Chondrocyte (in vitro differentiated cells): ENCODE measurements around the gene MST1R. TPM values are rescaled to one million over a fixed set of nuclear protein-coding genes. Genes with fewer than 3 reads are reported as not detected.

Source experiments
- DNase-seq: peaks from one replicate; pipeline ENCODE4 v3.0.0; 2021; ENCODE audit warnings: mixed read lengths, low spot score
- H3K27ac Mint-ChIP-seq: one replicate; pipeline ENCODE4 v1.8.0; 2021; ENCODE audit warnings: mild to moderate bottlenecking, moderate library complexity, mixed read lengths; ENCODE audit not compliant: unreplicated experiment
- H3K27me3 Mint-ChIP-seq: 2 replicates; pipeline ENCODE4 v1.8.0; 2021; ENCODE audit warnings: low read depth, mixed read lengths
- H3K36me3 Mint-ChIP-seq: 2 replicates; pipeline ENCODE4 v1.8.0; 2021; ENCODE audit warnings: low read depth, mixed read lengths
- H3K4me1 Mint-ChIP-seq: 2 replicates; pipeline ENCODE4 v1.8.0; 2021; ENCODE audit warnings: low read depth, mild to moderate bottlenecking, mixed read lengths
- H3K4me3 Mint-ChIP-seq: one replicate; pipeline ENCODE4 v1.8.0; 2021; ENCODE audit warnings: mild to moderate bottlenecking, moderate library complexity, mixed read lengths; ENCODE audit not compliant: unreplicated experiment
- H3K9me3 Mint-ChIP-seq: 2 replicates; pipeline ENCODE4 v1.8.0; 2021; ENCODE audit warnings: low read depth, mixed read lengths
- total RNA-seq: library from RNA; stranded (reverse); gene quantifications from 3 replicates; pipeline ENCODE4 v1.2.1, GENCODE V29; 2021
- TF ChIP-seq, protein P1 (sequence below): fragments of 200-600 bp; sonication (generic); IDR thresholded peaks from 2 replicates; pipeline ENCODE4 v1.5.0; 2021; ENCODE audit warnings: antibody characterized with exemption, mild to moderate bottlenecking, moderate library complexity

MST1R gene
- total RNA-seq, 1 donor from 2014 or later = 0.55 TPM

GRCh38 chr3:49873623-49874022 lies 30.1 kb downstream of the MST1R start:
- Mint-ChIP-seq H3K9me3 (no peaks in the 10 kb centered on the region), H3K4me3 (no peak overlapping the region), H3K4me1 (no peaks in the 10 kb centered on the region), H3K27ac (no peak overlapping the region), H3K27me3 (peaks cover 8% of the 10 kb centered on the region), H3K36me3 (no peaks in the 10 kb centered on the region)
- no peak for DNase-seq
- TF ChIP-seq, protein P1, sequence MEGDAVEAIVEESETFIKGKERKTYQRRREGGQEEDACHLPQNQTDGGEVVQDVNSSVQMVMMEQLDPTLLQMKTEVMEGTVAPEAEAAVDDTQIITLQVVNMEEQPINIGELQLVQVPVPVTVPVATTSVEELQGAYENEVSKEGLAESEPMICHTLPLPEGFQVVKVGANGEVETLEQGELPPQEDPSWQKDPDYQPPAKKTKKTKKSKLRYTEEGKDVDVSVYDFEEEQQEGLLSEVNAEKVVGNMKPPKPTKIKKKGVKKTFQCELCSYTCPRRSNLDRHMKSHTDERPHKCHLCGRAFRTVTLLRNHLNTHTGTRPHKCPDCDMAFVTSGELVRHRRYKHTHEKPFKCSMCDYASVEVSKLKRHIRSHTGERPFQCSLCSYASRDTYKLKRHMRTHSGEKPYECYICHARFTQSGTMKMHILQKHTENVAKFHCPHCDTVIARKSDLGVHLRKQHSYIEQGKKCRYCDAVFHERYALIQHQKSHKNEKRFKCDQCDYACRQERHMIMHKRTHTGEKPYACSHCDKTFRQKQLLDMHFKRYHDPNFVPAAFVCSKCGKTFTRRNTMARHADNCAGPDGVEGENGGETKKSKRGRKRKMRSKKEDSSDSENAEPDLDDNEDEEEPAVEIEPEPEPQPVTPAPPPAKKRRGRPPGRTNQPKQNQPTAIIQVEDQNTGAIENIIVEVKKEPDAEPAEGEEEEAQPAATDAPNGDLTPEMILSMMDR = no peak

- no peak overlapping the region for H3K27ac Mint-ChIP-seq
- H3K36me3 Mint-ChIP-seq = no peaks in the 10 kb centered on the region
- peaks cover 12% of the 10 kb centered on the region for H3K27me3 Mint-ChIP-seq
- no peak overlapping the region for H3K4me3 Mint-ChIP-seq
- TF ChIP-seq, protein P1 = no peak
- no peaks in the 10 kb centered on the region for H3K9me3 Mint-ChIP-seq
- no peak for DNase-seq
- H3K4me1 Mint-ChIP-seq = no peaks in the 10 kb centered on the region
Observed at GRCh38 chr3:49872801-49873281, 30.8 kb downstream of the MST1R start.

DNA sequence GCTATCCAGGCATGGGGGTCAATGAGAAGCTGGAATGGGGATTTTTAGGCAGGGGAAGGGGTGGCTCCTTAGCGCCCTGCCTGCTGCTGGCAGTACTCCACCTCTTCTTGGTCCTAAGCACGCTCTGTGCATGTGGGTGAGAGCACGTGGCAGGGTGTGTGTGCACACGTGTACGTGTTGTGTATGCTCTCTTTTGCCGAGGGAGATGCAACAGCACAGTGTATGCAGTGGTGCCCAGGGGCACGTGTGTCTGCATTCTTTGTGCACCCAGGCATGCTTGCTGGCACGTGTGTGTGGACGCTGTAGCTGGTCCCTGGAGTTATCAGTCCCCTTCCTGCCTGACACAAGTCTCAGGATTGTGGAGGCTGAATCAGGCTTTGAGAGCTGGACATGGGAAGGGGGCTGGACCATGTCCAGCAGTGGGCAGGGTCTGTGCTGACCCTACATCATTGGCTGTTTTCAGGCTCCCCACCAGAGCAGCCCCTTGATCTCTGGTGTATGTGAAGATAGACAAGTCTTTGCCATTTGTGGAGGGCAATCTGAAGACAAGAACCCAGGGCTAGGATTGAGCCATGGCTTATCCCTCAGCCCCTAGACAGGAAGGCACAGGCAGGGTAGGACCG lies 32.0 kb downstream of the MST1R start:
- DNase-seq = no peak
- Mint-ChIP-seq H3K36me3 (no peaks in the 10 kb centered on the region), H3K27ac (no peak overlapping the region), H3K9me3 (no peaks in the 10 kb centered on the region), H3K4me3 (no peak overlapping the region), H3K4me1 (no peaks in the 10 kb centered on the region), H3K27me3 (peaks cover 19% of the 10 kb centered on the region)
- TF ChIP-seq, protein P1 = no peak

GRCh38 chr3:49869525-49870126 lies 34.0 kb downstream of the MST1R start, which contains the start of gene CAMKV:
CAMKV (minus strand) TSS chr3:49869906; CDS start chr3:49862388, 7,518 bp downstream.
- H3K36me3 Mint-ChIP-seq = no peaks in the 10 kb centered on the region
- no peak for DNase-seq
- TF ChIP-seq, protein P1 = no peak
- peak within 1 kb of the TSS; percentile 42 for H3K4me3 Mint-ChIP-seq
- no peak within 1 kb of the TSS for H3K27ac Mint-ChIP-seq
- peaks cover 26% of the 10 kb centered on the region for H3K27me3 Mint-ChIP-seq
- H3K4me1 Mint-ChIP-seq = no peaks in the 10 kb centered on the region
- H3K9me3 Mint-ChIP-seq = no peaks in the 10 kb centered on the region

DNA sequence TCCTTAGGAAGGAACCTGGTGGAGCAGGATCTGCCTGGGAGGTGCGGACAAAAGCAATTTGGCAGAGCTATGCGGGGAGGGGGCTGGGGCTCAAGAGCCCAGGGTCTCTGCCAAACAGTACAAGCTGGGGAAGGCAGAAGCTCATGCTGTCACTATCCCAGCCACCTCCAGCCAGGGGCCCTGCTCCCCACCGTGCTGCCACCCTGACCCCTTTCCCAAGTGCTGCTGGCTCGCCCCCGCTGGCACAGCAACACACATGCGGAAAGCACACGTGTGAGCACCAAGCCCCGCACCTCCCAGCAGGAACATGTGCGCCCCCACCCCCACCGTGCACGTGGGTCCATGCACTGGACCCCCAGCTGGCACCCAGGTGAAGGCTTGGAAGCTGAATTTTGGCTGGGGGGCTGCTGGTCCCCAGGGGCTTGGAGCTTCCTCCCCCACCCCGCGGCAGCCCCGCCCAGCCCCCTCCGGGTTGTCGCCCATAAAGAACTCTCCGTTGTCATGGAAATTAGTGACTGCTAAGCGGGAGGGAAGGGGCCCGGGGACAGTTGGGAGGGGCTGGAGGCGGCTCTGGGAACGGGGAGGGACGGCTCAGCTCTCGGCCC lies 34.7 kb downstream of the MST1R start:
- Mint-ChIP-seq H3K4me3 (peak overlapping the region; percentile 42), H3K9me3 (no peaks in the 10 kb centered on the region), H3K27me3 (peaks cover 29% of the 10 kb centered on the region), H3K36me3 (no peaks in the 10 kb centered on the region), H3K4me1 (no peaks in the 10 kb centered on the region), H3K27ac (no peak overlapping the region)
- DNase-seq = no peak
- TF ChIP-seq, protein P1 = no peak
